ENCODE measurements around the gene H2BW1.
"Not testable (repeated sequence)": the region's sequence is repeated elsewhere in the genome, so short reads cannot be mapped to it uniquely, and the experiment has no call there.

Gene H2BW1

GRCh38 chrX:104013606-104014005 lies at the start of gene H2BW1:
Gene H2BW1, minus strand, starts transcription at chrX:104013708. Its CDS starts 132 bp downstream, at chrX:104013576.
- H3K4me3 ChIP-seq (ENCODE audit: low read depth, low read length): no peak within 1 kb of the TSS
- no peak for DNase-seq (ENCODE audit: low read depth)
- no peak for TF ChIP-seq CTCF (IDR thresholded peaks at IDR 0.05; ENCODE audit: control insufficient read depth, extremely low read depth, insufficient read depth)

GRCh38 chrX:104062636-104063035 lies 49.1 kb upstream of the H2BW1 start:
- DNase-seq (ENCODE audit: low read depth): not testable (repeated sequence)

GRCh38 chrX:104054956-104055355 lies 41.4 kb upstream of the H2BW1 start:
- not testable (repeated sequence) for DNase-seq (ENCODE audit: low read depth); H3K4me3 ChIP-seq (ENCODE audit: low read depth, low read length)

More at GRCh38 chrX:104062636-104063035, 49.1 kb upstream of the H2BW1 start:
- not testable (repeated sequence) for H3K4me3 ChIP-seq (ENCODE audit: low read depth, low read length)

- no peak for TF ChIP-seq CTCF (IDR thresholded peaks at IDR 0.05; ENCODE audit: control insufficient read depth, extremely low read depth, insufficient read depth)
- no peak for DNase-seq (ENCODE audit: low read depth)
- no peak overlapping the region for H3K4me3 ChIP-seq (ENCODE audit: low read depth, low read length)
Observed at GRCh38 chrX:104047171-104047570, 33.7 kb upstream of the H2BW1 start.

GRCh38 chrX:104045642-104046041 lies 32.1 kb upstream of the H2BW1 start:
- H3K4me3 ChIP-seq (ENCODE audit: low read depth, low read length): no peak overlapping the region
- TF ChIP-seq CTCF (IDR thresholded peaks at IDR 0.05; ENCODE audit: control insufficient read depth, extremely low read depth, insufficient read depth): no peak
- no peak for DNase-seq (ENCODE audit: low read depth)

GRCh38 chrX:104041003-104041402 lies 27.5 kb upstream of the H2BW1 start:
- no peak for TF ChIP-seq CTCF (IDR thresholded peaks at IDR 0.05; ENCODE audit: control insufficient read depth, extremely low read depth, insufficient read depth)
- DNase-seq (ENCODE audit: low read depth): no peak
- no peak overlapping the region for H3K4me3 ChIP-seq (ENCODE audit: low read depth, low read length)

GRCh38 chrX:104039689-104040505 lies 26.4 kb upstream of the H2BW1 start, which contains the start of gene H2BW2:
Gene H2BW2, plus strand, starts transcription at chrX:104039956. Its CDS starts 39 bp downstream, at chrX:104039995.
- H3K4me3 ChIP-seq (ENCODE audit: low read depth, low read length): no peak within 1 kb of the TSS
- no peak for TF ChIP-seq CTCF (IDR thresholded peaks at IDR 0.05; ENCODE audit: control insufficient read depth, extremely low read depth, insufficient read depth)

GRCh38 chrX:104018126-104018525 lies 4.6 kb upstream of the H2BW1 start:
- H3K4me3 ChIP-seq (ENCODE audit: low read depth, low read length): no peak overlapping the region
- no peak for TF ChIP-seq CTCF (IDR thresholded peaks at IDR 0.05; ENCODE audit: control insufficient read depth, extremely low read depth, insufficient read depth)
- DNase-seq (ENCODE audit: low read depth): no peak

More at GRCh38 chrX:104039689-104040505, 26.4 kb upstream of the H2BW1 start, which contains the start of gene H2BW2:
- DNase-seq (ENCODE audit: low read depth): no peak

- DNase-seq (ENCODE audit: low read depth); H3K4me3 ChIP-seq (ENCODE audit: low read depth, low read length): not testable (repeated sequence)
Observed at GRCh38 chrX:104015576-104015975, 2.1 kb upstream of the H2BW1 start.
